HUES6 (cell line): Measurements from ENCODE around the gene KCNMA1.

Source experiments
- H3K27ac ChIP-seq: 2 replicates; pipeline ENCODE4 v1.7.0; 2013; ENCODE audit warnings: low read depth, mild to moderate bottlenecking, low read length, inconsistent platforms
- H3K27me3 ChIP-seq: 2 replicates; pipeline ENCODE4 v1.6.1; 2013; ENCODE audit warnings: low read length; ENCODE audit not compliant: control insufficient read depth, insufficient read depth
- H3K36me3 ChIP-seq: 2 replicates; pipeline ENCODE4 v1.6.1; 2013; ENCODE audit warnings: low read length; ENCODE audit not compliant: control insufficient read depth, insufficient read depth
- H3K4me1 ChIP-seq: 2 replicates; pipeline ENCODE4 v1.6.1; 2013; ENCODE audit warnings: low read length; ENCODE audit not compliant: control insufficient read depth, insufficient read depth
- H3K4me3 ChIP-seq: 2 replicates; pipeline ENCODE4 v1.5.1; 2013; ENCODE audit warnings: low read depth, low read length
- H3K9ac ChIP-seq: one replicate; pipeline ENCODE4 v1.6.1; 2013; ENCODE audit warnings: mild to moderate bottlenecking, low read length
- H3K9me3 ChIP-seq: 2 replicates; pipeline ENCODE4 v1.6.1; 2013; ENCODE audit warnings: low read depth, low read length; ENCODE audit not compliant: control insufficient read depth, insufficient read depth

KCNMA1 gene

DNA sequence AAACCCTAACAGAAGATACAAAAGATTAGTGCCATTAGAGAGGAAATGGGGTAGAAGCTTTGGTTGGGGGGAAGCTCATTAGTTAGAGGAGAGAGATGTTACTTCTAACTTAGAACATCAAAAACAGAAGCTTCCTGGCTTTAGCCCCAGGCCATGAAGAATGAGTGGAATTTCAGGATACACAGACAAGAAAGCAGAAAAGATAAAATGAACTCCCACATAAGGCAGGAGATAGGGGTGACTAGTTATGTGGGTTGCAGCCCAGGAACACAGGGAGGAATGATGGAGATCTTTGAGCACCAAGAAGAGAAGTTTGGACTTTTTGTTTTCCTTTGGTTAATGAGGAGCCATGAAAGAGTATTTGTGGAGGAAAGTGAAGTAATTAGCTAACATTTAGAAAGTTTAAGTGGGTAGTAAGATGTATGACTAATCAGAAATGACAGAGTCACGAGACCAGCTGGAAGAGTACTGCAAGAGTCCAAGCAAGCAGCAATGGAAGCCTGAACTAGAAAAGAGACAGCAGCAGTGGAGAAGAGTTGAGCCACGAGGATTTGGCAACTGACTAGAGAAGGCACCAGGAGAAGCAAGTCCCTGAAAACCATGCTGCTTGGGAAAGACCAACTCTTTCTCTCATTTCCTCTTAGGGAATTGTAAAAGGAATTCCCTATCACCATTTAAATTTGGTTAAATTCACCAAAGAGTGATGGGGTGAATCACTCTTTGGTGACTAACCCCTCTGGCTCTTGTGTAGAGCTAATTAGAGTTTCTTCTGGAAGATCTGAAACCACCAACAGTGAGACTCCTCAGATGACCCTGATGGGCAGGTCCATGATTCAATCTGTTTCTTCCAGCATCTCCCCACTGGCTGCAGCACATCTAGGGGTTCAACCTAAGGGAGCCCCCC is 131.9 kb downstream of the KCNMA1 start:
- H3K27me3 ChIP-seq: no peaks in the 10 kb centered on the region
- H3K36me3 ChIP-seq: no peaks in the 10 kb centered on the region
- H3K9ac ChIP-seq: no peak overlapping the region
- no peak overlapping the region for H3K4me3 ChIP-seq
- peaks cover 13% of the 10 kb centered on the region; the same call in 1 of the 2 replicates for H3K4me1 ChIP-seq
- H3K9me3 ChIP-seq: no peaks in the 10 kb centered on the region
- no peak overlapping the region; the same call in 1 of the 2 replicates for H3K27ac ChIP-seq

- no peaks in the 10 kb centered on the region for H3K9me3 ChIP-seq
- no peaks in the 10 kb centered on the region for H3K36me3 ChIP-seq
- H3K27me3 ChIP-seq: no peaks in the 10 kb centered on the region
- no peak overlapping the region for H3K4me3 ChIP-seq
- H3K4me1 ChIP-seq: peaks cover 13% of the 10 kb centered on the region; the same call in 1 of the 2 replicates
- H3K9ac ChIP-seq: no peak overlapping the region
- no peak overlapping the region; the same call in 1 of the 2 replicates for H3K27ac ChIP-seq
Measured at GRCh38 chr10:77504873-77505257, 132.7 kb downstream of the KCNMA1 start.

- H3K4me1 ChIP-seq: peaks cover 13% of the 10 kb centered on the region; the same call in 1 of the 2 replicates
- H3K4me3 ChIP-seq: no peak overlapping the region
- H3K27ac ChIP-seq: no peak overlapping the region
- no peaks in the 10 kb centered on the region for H3K36me3 ChIP-seq
- no peaks in the 10 kb centered on the region for H3K9me3 ChIP-seq
- no peaks in the 10 kb centered on the region for H3K27me3 ChIP-seq
- H3K9ac ChIP-seq: no peak overlapping the region
Measured at GRCh38 chr10:77504196-77504872, 133.3 kb downstream of the KCNMA1 start.

- H3K27ac ChIP-seq: no peak overlapping the region
- no peaks in the 10 kb centered on the region for H3K9me3 ChIP-seq
- no peaks in the 10 kb centered on the region for H3K27me3 ChIP-seq
- no peak overlapping the region for H3K9ac ChIP-seq
- H3K4me1 ChIP-seq: peaks cover 13% of the 10 kb centered on the region; the same call in 1 of the 2 replicates
- H3K4me3 ChIP-seq: no peak overlapping the region
- no peaks in the 10 kb centered on the region for H3K36me3 ChIP-seq
Measured at GRCh38 chr10:77501846-77502261, 135.8 kb downstream of the KCNMA1 start.

GRCh38 chr10:77501152-77501845 is 136.3 kb downstream of the KCNMA1 start:
- H3K9ac ChIP-seq: no peak overlapping the region
- H3K27me3 ChIP-seq: no peaks in the 10 kb centered on the region
- H3K36me3 ChIP-seq: no peaks in the 10 kb centered on the region
- H3K27ac ChIP-seq: no peak overlapping the region
- no peaks in the 10 kb centered on the region for H3K9me3 ChIP-seq
- H3K4me1 ChIP-seq: peaks cover 13% of the 10 kb centered on the region; the same call in 1 of the 2 replicates
- H3K4me3 ChIP-seq: no peak overlapping the region

DNA sequence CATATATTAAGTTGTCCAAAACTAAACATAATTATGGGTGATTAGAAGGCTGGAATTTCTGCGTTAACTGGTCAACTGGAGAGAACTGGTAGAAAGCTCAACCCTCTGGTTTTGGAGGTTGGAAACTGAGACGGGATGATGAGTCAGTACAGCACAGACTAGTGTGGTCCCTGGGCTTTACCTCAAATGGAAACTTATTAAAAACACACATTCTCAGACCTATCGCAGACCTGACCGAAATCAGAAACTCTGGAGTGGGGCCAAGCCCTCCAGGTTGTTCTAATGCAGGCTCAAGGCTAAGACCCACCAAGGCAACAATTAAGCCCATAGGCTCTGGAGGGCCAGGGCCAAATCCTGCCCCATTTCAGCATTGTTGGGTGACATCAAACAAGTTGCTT is 136.9 kb downstream of the KCNMA1 start:
- Histone ChIP-seq H3K9me3 (no peaks in the 10 kb centered on the region), H3K4me3 (no peak overlapping the region), H3K9ac (no peak overlapping the region), H3K36me3 (no peaks in the 10 kb centered on the region), H3K27ac (no peak overlapping the region), H3K27me3 (no peaks in the 10 kb centered on the region), H3K4me1 (peaks cover 11% of the 10 kb centered on the region; the same call in 1 of the 2 replicates)

DNA sequence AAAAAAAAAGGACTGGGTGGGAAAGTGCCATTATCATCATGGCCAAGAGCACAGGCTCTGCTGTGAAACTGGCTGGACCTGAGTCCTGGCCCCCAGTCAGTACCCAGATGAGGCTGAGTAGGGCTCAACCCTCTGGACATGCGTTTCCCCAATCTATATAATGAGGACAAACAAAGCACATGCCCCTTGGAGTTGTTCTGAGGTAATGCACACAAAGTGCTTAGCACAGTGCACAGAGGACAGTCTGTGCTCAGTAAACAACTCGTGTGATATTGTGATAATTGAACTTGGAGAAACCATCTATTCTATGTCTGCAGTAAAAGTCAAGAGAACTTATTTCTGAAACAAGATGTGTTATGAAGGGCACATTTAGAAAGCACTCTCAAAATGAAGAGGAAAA is 138.8 kb downstream of the KCNMA1 start:
- Histone ChIP-seq H3K9me3 (no peaks in the 10 kb centered on the region), H3K27ac (no peak overlapping the region), H3K9ac (no peak overlapping the region), H3K4me1 (no peaks in the 10 kb centered on the region), H3K4me3 (no peak overlapping the region), H3K27me3 (no peaks in the 10 kb centered on the region), H3K36me3 (no peaks in the 10 kb centered on the region)

GRCh38 chr10:77498210-77498609 is 139.4 kb downstream of the KCNMA1 start:
- Histone ChIP-seq H3K4me3 (no peak overlapping the region), H3K27ac (no peak overlapping the region), H3K36me3 (no peaks in the 10 kb centered on the region), H3K9me3 (no peaks in the 10 kb centered on the region), H3K27me3 (no peaks in the 10 kb centered on the region), H3K9ac (no peak overlapping the region), H3K4me1 (no peaks in the 10 kb centered on the region)

DNA sequence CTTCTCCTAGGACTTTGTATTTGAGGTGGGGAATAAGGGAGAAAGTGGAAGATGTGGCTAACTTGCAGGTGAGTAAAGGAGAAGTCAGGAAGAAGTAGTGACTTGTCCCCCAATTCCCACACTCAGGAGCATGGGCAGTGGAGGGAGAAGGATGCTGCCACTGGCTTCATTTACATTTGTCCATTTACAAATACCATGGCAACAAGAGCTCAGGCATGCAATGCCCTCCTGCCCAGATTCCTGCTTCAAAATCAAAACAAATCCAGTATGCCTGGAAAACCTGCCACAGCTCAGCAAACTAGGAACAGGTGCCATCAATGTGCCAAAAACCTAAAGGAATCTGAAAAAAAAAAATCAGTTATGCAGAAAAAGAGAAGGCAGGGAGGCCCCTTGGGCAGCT is 139.9 kb downstream of the KCNMA1 start:
- no peaks in the 10 kb centered on the region for H3K9me3 ChIP-seq
- no peaks in the 10 kb centered on the region for H3K4me1 ChIP-seq
- no peak overlapping the region for H3K27ac ChIP-seq

GRCh38 chr10:77496941-77497420 is 140.6 kb downstream of the KCNMA1 start:
- Histone ChIP-seq H3K27me3 (no peaks in the 10 kb centered on the region; the same call in 1 of the 2 replicates), H3K9me3 (no peaks in the 10 kb centered on the region), H3K9ac (no peak overlapping the region), H3K4me1 (no peaks in the 10 kb centered on the region), H3K36me3 (no peaks in the 10 kb centered on the region), H3K4me3 (no peak overlapping the region), H3K27ac (no peak overlapping the region)

More for the DNA sequence above, 139.9 kb downstream of the KCNMA1 start:
- Histone ChIP-seq H3K36me3 (no peaks in the 10 kb centered on the region), H3K27me3 (no peaks in the 10 kb centered on the region), H3K4me3 (no peak overlapping the region), H3K9ac (no peak overlapping the region)
